Measurements from ENCODE around the gene RFTN2. TPM values are rescaled to one million over a fixed set of nuclear protein-coding genes. Genes with fewer than 3 reads are reported as not detected.
A peak's percentile ranks its signal among the peaks of the same experiment; 100 is the strongest.

RFTN2 gene
- total and polyA plus RNA-seq, 2 of the 13 experiments (the other 11 are each of a cell fraction or from before 2014, with no cell fraction given), result not detected

DNA sequence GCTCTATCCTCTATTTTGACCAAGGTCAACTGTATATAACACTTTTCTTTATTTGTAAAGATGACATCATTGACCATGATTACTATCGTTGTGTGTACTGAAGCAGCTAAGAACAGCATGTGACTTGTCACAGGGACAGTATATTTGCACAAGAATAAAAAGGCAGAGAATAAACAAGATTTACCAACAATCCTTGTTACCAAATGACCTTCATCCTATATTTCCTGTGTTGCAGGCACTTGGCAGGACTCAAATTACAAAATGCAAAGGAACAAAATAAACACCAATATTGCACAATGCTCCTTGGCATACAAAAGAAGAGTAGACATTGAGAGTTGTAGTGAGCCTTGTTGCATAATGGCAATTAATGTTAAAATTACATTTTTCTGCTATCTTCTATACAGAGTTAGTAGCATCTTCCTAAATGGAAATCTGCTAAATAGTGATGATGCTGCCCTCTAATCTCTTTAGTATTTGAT is 61.8 kb downstream of the RFTN2 start (continued):
- peak; percentile 70; the same call in 1 of the 2 replicates for TF ChIP-seq MED13 (CRISPR knock-in tag; IDR thresholded peaks at IDR 0.05)
- TF ChIP-seq, protein P1, sequence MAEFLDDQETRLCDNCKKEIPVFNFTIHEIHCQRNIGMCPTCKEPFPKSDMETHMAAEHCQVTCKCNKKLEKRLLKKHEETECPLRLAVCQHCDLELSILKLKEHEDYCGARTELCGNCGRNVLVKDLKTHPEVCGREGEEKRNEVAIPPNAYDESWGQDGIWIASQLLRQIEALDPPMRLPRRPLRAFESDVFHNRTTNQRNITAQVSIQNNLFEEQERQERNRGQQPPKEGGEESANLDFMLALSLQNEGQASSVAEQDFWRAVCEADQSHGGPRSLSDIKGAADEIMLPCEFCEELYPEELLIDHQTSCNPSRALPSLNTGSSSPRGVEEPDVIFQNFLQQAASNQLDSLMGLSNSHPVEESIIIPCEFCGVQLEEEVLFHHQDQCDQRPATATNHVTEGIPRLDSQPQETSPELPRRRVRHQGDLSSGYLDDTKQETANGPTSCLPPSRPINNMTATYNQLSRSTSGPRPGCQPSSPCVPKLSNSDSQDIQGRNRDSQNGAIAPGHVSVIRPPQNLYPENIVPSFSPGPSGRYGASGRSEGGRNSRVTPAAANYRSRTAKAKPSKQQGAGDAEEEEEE (CRISPR knock-in tag; IDR thresholded peaks at IDR 0.05; ENCODE audit: borderline replicate concordance), result no peak
- peak; percentile 97 for TF ChIP-seq HDAC1 (CRISPR knock-in tag; IDR thresholded peaks at IDR 0.05)
- TF ChIP-seq ATRX (CRISPR knock-in tag; IDR thresholded peaks at IDR 0.05; ENCODE audit: borderline replicate concordance), result no peak
- peak; percentile 97 for TF ChIP-seq ARNTL (CRISPR knock-in tag; IDR thresholded peaks at IDR 0.05)
- TF ChIP-seq SNAPC2 (CRISPR knock-in tag; IDR thresholded peaks at IDR 0.05), result peak; percentile 89; the same call in 1 of the 2 replicates
- peak; percentile 86; the same call in 1 of the 2 replicates for TF ChIP-seq YEATS2 (CRISPR knock-in tag; IDR thresholded peaks at IDR 0.05; ENCODE audit: borderline replicate concordance)
- no peak for TF ChIP-seq ZNF282 (IDR thresholded peaks at IDR 0.05; ENCODE audit: partially characterized antibody)
- no peak for TF ChIP-seq ZNF616 (CRISPR knock-in tag; IDR thresholded peaks at IDR 0.05; ENCODE audit: low read depth)
- TF ChIP-seq ZNF317 (CRISPR knock-in tag; IDR thresholded peaks at IDR 0.05), result peak; percentile 79; the same call in 1 of the 2 replicates
- TF ChIP-seq ZNF546 (CRISPR knock-in tag; conservative IDR thresholded peaks at IDR 0.05), result no peak
- TF ChIP-seq, protein P2, sequence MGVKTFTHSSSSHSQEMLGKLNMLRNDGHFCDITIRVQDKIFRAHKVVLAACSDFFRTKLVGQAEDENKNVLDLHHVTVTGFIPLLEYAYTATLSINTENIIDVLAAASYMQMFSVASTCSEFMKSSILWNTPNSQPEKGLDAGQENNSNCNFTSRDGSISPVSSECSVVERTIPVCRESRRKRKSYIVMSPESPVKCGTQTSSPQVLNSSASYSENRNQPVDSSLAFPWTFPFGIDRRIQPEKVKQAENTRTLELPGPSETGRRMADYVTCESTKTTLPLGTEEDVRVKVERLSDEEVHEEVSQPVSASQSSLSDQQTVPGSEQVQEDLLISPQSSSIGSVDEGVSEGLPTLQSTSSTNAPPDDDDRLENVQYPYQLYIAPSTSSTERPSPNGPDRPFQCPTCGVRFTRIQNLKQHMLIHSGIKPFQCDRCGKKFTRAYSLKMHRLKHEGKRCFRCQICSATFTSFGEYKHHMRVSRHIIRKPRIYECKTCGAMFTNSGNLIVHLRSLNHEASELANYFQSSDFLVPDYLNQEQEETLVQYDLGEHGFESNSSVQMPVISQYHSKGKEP (CRISPR knock-in tag; IDR thresholded peaks at IDR 0.05), result 0 out of 2 replicates have a peak, but pooled peaks have one; percentile 66
- peak; percentile 80; the same call in 1 of the 2 replicates for TF ChIP-seq SSRP1 (CRISPR knock-in tag; IDR thresholded peaks at IDR 0.05)
- TF ChIP-seq, protein P3, sequence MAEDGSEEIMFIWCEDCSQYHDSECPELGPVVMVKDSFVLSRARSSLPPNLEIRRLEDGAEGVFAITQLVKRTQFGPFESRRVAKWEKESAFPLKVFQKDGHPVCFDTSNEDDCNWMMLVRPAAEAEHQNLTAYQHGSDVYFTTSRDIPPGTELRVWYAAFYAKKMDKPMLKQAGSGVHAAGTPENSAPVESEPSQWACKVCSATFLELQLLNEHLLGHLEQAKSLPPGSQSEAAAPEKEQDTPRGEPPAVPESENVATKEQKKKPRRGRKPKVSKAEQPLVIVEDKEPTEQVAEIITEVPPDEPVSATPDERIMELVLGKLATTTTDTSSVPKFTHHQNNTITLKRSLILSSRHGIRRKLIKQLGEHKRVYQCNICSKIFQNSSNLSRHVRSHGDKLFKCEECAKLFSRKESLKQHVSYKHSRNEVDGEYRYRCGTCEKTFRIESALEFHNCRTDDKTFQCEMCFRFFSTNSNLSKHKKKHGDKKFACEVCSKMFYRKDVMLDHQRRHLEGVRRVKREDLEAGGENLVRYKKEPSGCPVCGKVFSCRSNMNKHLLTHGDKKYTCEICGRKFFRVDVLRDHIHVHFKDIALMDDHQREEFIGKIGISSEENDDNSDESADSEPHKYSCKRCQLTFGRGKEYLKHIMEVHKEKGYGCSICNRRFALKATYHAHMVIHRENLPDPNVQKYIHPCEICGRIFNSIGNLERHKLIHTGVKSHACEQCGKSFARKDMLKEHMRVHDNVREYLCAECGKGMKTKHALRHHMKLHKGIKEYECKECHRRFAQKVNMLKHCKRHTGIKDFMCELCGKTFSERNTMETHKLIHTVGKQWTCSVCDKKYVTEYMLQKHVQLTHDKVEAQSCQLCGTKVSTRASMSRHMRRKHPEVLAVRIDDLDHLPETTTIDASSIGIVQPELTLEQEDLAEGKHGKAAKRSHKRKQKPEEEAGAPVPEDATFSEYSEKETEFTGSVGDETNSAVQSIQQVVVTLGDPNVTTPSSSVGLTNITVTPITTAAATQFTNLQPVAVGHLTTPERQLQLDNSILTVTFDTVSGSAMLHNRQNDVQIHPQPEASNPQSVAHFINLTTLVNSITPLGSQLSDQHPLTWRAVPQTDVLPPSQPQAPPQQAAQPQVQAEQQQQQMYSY (CRISPR knock-in tag; IDR thresholded peaks at IDR 0.05), result no peak
- TF ChIP-seq, protein P4, sequence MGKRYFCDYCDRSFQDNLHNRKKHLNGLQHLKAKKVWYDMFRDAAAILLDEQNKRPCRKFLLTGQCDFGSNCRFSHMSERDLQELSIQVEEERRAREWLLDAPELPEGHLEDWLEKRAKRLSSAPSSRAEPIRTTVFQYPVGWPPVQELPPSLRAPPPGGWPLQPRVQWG (CRISPR knock-in tag; IDR thresholded peaks at IDR 0.05; ENCODE audit: borderline replicate concordance, low read depth), result no peak
- TF ChIP-seq, protein P5, sequence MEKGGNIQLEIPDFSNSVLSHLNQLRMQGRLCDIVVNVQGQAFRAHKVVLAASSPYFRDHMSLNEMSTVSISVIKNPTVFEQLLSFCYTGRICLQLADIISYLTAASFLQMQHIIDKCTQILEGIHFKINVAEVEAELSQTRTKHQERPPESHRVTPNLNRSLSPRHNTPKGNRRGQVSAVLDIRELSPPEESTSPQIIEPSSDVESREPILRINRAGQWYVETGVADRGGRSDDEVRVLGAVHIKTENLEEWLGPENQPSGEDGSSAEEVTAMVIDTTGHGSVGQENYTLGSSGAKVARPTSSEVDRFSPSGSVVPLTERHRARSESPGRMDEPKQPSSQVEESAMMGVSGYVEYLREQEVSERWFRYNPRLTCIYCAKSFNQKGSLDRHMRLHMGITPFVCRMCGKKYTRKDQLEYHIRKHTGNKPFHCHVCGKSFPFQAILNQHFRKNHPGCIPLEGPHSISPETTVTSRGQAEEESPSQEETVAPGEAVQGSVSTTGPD (CRISPR knock-in tag; IDR thresholded peaks at IDR 0.05), result no peak
- TF ChIP-seq, protein P6, sequence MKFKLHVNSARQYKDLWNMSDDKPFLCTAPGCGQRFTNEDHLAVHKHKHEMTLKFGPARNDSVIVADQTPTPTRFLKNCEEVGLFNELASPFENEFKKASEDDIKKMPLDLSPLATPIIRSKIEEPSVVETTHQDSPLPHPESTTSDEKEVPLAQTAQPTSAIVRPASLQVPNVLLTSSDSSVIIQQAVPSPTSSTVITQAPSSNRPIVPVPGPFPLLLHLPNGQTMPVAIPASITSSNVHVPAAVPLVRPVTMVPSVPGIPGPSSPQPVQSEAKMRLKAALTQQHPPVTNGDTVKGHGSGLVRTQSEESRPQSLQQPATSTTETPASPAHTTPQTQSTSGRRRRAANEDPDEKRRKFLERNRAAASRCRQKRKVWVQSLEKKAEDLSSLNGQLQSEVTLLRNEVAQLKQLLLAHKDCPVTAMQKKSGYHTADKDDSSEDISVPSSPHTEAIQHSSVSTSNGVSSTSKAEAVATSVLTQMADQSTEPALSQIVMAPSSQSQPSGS (CRISPR knock-in tag; IDR thresholded peaks at IDR 0.05), result peak; percentile 100
- no peak for TF ChIP-seq RBFOX2 (IDR thresholded peaks at IDR 0.05; ENCODE audit: low read depth, low read length)

Data from HepG2 (cell line).